OCI-LY3 (cell line): ENCODE data around the gene OR52B2.
"Not testable (repeated sequence)": the region's sequence is repeated elsewhere in the genome, so short reads cannot be mapped to it uniquely, and the experiment has no call there.

Experiments used
- H2AFZ ChIP-seq: fragments of 200-600, 300-600 bp; shearing (Covaris generic); 2 replicates; pipeline ENCODE4 v1.6.0; 2014; ENCODE audit warnings: antibody characterized with exemption, low read depth, low read length
- H3K27ac ChIP-seq: fragments of 200-600, 300-600 bp; sonication (generic); 2 replicates; pipeline ENCODE4 v1.5.1; 2014; ENCODE audit warnings: mild to moderate bottlenecking, low read length, moderate library complexity, mixed read lengths
- H3K27me3 ChIP-seq: fragments of 200-600, 300-600 bp; sonication (generic); 2 replicates; pipeline ENCODE4 v1.6.1; 2014; ENCODE audit warnings: low read depth, low read length, mixed read lengths
- H3K36me3 ChIP-seq: fragments of 200-600, 300-600 bp; sonication (generic); replicated peaks from 2 replicates; pipeline ENCODE3; 2014; ENCODE audit warnings: low read depth, low read length, mixed read lengths
- H3K4me1 ChIP-seq: fragments of 300-600, 200-600 bp; sonication (generic); 2 replicates; pipeline ENCODE4 v1.6.1; 2014; ENCODE audit warnings: low read length, mixed read lengths
- H3K4me2 ChIP-seq: fragments of 200-600, 300-600 bp; sonication (generic); 2 replicates; pipeline ENCODE4 v1.6.1; 2014; ENCODE audit warnings: low read length, mixed read lengths
- H3K4me3 ChIP-seq: fragments of 300-600, 200-600 bp; sonication (generic); 2 replicates; pipeline ENCODE4 v1.5.1; 2014; ENCODE audit warnings: antibody characterized with exemption, mild to moderate bottlenecking, low read length, moderate library complexity
- H3K79me2 ChIP-seq: fragments of 300-600, 200-600 bp; shearing (Covaris generic); 2 replicates; pipeline ENCODE4 v1.6.1; 2014; ENCODE audit warnings: mild to moderate bottlenecking, low read length, mixed read lengths
- H3K9ac ChIP-seq: fragments of 300-600, 200-600 bp; shearing (Covaris generic); 2 replicates; pipeline ENCODE4 v1.6.0; 2014; ENCODE audit warnings: mild to moderate bottlenecking, low read length, moderate library complexity
- H3K9me3 ChIP-seq: fragments of 200-600, 300-600 bp; shearing (Covaris generic); 2 replicates; pipeline ENCODE4 v1.6.1; 2014; ENCODE audit warnings: low read length, mixed read lengths; ENCODE audit not compliant: insufficient read depth
- H4K20me1 ChIP-seq: fragments of 200-600, 300-600 bp; sonication (generic); 2 replicates; pipeline ENCODE4 v1.6.1; 2016; ENCODE audit warnings: low read length, mixed read lengths; ENCODE audit not compliant: insufficient read depth
- EZH2phosphoT487 ChIP-seq: fragments of 200-600 bp; shearing (Covaris generic); IDR thresholded peaks from 2 replicates; pipeline ENCODE4 v1.6.1; 2018; ENCODE audit warnings: antibody characterized with exemption, mixed run types, low read depth
- TF ChIP-seq, protein P1 (sequence below): fragments of 200-600, 300-600 bp; sonication (generic); IDR thresholded peaks from 2 replicates; pipeline ENCODE4 v1.5.1; 2014; ENCODE audit warnings: antibody characterized with exemption, low read length, low read depth

Gene OR52B2

DNA sequence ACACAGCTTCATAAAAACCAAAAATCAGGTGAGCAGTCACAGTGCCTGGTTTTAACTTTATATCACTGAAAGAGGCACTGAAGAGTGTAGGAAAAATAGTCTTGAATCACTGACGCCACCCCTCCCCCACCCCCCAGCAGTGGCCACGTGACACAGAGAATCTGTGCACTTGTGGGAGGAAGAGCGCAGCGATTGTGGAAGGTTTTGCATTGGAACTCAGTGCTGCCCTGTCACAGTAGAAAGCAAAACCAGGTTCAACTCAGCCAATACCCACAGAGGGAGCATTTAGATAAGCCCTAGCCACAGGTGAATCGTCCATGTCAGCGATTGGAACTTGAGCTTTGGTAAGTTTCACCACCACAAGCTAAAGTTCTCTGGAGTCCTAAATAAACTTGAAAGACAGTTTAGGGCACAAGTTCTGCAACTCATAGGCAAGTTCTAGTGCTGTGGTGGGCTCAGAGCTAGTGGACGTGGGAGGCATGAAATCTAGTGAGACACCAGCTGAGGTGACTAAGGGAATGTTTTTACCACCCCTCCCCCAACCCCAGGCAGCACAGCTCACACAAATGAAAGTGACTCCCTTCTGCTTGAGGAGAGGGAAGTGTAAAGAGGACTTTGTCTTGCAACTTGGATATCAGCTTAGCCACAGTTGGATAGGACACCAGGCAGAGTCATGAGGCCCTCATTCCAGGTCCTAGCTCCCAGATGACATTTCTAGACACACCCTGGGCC, 13.3 kb downstream of the OR52B2 start:
- H3K9ac ChIP-seq: no peak overlapping the region
- no peaks in the 10 kb centered on the region for H3K4me1 ChIP-seq
- TF ChIP-seq EZH2phosphoT487: no peak
- TF ChIP-seq, protein P1, sequence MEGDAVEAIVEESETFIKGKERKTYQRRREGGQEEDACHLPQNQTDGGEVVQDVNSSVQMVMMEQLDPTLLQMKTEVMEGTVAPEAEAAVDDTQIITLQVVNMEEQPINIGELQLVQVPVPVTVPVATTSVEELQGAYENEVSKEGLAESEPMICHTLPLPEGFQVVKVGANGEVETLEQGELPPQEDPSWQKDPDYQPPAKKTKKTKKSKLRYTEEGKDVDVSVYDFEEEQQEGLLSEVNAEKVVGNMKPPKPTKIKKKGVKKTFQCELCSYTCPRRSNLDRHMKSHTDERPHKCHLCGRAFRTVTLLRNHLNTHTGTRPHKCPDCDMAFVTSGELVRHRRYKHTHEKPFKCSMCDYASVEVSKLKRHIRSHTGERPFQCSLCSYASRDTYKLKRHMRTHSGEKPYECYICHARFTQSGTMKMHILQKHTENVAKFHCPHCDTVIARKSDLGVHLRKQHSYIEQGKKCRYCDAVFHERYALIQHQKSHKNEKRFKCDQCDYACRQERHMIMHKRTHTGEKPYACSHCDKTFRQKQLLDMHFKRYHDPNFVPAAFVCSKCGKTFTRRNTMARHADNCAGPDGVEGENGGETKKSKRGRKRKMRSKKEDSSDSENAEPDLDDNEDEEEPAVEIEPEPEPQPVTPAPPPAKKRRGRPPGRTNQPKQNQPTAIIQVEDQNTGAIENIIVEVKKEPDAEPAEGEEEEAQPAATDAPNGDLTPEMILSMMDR: no peak
- H3K9me3 ChIP-seq: no peaks in the 10 kb centered on the region
- H3K36me3 ChIP-seq: no peaks in the 10 kb centered on the region
- H2AFZ ChIP-seq: no peak overlapping the region
- H3K4me2 ChIP-seq: no peak overlapping the region
- H3K79me2 ChIP-seq: no peaks in the 10 kb centered on the region
- no peaks in the 10 kb centered on the region for H4K20me1 ChIP-seq
- no peak overlapping the region for H3K27ac ChIP-seq
- no peak overlapping the region for H3K4me3 ChIP-seq
- H3K27me3 ChIP-seq: no peaks in the 10 kb centered on the region; the same call in 1 of the 2 replicates

DNA sequence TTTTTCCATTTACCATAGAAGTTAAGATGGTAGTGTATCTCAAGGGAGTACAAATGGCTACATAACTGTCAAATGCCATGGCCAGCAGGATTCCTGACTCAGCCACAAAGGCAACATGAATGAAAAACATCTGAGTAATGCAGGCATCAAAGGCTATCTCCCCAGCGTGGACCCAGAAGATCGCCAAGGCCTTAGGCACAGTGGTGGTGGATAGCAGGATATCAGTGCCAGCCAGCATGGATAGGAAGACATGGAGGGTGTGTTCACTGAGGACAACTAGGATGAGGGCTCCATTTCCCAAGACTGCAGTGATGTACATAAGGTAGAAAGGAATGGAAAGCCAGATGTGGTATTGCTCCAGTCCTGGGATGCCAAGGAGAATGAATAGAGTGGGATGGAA, 18.0 kb downstream of the OR52B2 start:
- Histone ChIP-seq H2AFZ (no peak overlapping the region), H3K4me1 (no peaks in the 10 kb centered on the region), H3K36me3 (no peaks in the 10 kb centered on the region), H3K9me3 (no peaks in the 10 kb centered on the region), H3K27me3 (no peaks in the 10 kb centered on the region; the same call in 1 of the 2 replicates), H3K4me3 (no peak overlapping the region), H3K79me2 (no peaks in the 10 kb centered on the region), H3K4me2 (no peak overlapping the region), H4K20me1 (no peaks in the 10 kb centered on the region), H3K27ac (no peak overlapping the region), H3K9ac (no peak overlapping the region)
- TF ChIP-seq EZH2phosphoT487: no peak
- TF ChIP-seq, protein P1: no peak

DNA sequence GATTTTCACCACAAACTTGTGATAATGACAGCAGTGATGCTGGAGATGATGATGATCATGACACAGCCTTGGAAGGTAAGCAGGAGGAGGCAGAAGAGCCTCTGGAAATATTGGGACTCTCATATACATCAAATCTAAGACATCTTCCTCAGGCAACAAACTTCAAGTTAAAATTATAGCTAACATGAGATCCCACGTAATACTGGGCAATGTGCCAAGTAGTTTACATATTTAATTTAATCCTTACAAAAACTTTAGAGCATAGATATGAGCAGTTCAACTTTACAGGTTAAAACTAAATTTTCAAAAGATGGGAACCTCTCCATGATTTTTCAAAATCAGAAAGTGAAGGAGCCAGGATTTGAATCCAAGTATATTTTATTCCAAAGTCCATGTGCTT, 19.0 kb downstream of the OR52B2 start:
- Histone ChIP-seq H3K27ac (no peak overlapping the region), H3K9ac (no peak overlapping the region), H3K9me3 (no peaks in the 10 kb centered on the region), H4K20me1 (no peaks in the 10 kb centered on the region), H2AFZ (no peak overlapping the region), H3K27me3 (no peaks in the 10 kb centered on the region; the same call in 1 of the 2 replicates), H3K4me1 (no peaks in the 10 kb centered on the region), H3K4me2 (no peak overlapping the region), H3K4me3 (no peak overlapping the region), H3K36me3 (no peaks in the 10 kb centered on the region), H3K79me2 (no peaks in the 10 kb centered on the region)
- TF ChIP-seq EZH2phosphoT487: no peak
- TF ChIP-seq, protein P1: no peak

DNA sequence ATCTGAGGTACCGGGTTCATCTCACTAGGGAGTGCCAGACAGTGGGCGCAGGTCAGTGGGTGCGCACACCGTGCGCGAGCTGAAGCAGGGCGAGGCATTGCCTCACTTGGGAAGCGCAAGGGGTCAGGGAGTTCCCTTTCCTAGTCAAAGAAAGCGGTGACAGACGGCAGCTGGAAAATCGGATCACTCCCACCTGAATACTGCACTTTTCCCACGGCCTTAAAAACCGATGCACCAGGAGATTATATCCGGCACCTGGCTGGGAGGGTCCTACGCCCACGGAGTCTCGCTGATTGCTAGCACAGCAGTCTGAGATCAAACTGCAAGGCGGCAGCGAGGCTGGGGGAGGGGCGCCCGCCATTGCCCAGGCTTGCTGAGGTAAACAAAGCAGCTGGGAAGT, 26.4 kb downstream of the OR52B2 start:
- not testable (repeated sequence) for H3K4me1 ChIP-seq, H3K9ac ChIP-seq, H3K27ac ChIP-seq, H2AFZ ChIP-seq, H3K79me2 ChIP-seq, H3K4me2 ChIP-seq, H3K9me3 ChIP-seq, H3K36me3 ChIP-seq, H4K20me1 ChIP-seq, H3K4me3 ChIP-seq
- peaks cover 19% of the 10 kb centered on the region for H3K27me3 ChIP-seq
